CD4-positive, alpha-beta T cell treated with Interleukin-6 at 100 ng/mL for 8 hours (primary cell): Measurements from ENCODE around the gene IRF2BP2.
A peak's percentile ranks its signal among the peaks of the same experiment; 100 is the strongest.

Source experiments
- DNase-seq: peaks from one replicate; pipeline ENCODE4 v3.0.0-alpha.2; 2020; ENCODE audit warnings: mixed read lengths, low spot score

The IRF2BP2 gene

DNA sequence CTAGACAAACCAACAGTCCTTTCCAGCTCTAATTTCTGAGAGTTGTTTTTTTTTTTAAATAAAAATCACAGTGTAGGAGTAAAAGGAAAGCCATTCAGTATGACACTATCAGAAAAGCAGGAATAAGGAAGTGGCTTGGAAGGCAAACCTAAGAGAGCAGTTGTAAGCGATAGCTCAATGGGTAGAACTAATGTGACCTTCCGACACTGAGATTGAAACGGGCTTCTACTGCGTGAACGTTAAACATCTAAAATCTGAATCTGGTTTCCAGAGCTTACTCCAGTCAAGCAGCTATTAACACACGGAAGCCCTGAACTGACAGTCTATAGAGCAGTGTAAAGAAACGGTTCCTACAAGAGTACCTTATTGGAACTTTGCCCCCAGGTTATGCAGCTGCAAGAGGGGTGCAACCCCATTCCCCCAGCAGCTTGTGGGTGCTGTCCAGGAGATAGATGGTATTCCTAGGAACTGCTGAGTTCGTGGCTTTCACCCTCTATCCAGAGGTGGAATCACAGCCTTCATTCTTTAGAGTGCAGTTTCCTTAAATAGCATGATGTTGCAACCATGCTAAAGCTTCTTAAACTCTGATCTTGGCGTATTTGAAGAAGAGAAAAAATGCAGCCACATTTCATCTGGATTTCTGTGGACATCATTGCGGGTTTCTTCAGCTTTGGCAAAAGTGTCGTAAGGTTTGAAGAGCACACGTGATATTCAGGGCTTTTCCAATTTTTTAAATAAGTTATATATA, 3.3 kb upstream of the IRF2BP2 start:
- DNase-seq = no peak

GRCh38 chr1:234612352-234613127, 2.6 kb upstream of the IRF2BP2 start:
- DNase-seq = peak; percentile 84

DNA sequence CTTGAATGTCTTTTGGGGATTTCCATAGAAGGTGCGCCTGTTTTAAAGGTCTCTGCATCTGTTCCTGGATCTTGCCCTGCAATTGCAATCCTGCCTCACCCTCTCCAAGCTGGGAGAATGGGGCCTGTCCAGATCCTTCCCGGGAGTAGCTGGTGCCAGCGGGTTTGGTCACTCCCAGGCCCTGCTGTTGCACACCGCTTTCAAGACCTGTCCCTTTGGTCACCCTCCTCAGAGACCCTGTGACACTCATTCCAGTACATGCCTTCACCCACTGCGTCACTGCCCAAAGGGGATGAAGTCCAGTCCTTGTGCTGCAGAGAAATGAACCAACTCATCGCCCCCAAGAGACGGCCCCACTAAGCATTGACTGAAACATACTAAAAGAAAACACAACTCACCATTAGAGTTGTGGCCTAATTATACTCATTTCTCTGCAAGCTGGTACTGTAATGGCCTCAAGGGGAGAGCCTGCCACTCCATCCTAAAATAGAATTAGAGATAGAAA, 1.9 kb upstream of the IRF2BP2 start:
- no peak for DNase-seq

DNA sequence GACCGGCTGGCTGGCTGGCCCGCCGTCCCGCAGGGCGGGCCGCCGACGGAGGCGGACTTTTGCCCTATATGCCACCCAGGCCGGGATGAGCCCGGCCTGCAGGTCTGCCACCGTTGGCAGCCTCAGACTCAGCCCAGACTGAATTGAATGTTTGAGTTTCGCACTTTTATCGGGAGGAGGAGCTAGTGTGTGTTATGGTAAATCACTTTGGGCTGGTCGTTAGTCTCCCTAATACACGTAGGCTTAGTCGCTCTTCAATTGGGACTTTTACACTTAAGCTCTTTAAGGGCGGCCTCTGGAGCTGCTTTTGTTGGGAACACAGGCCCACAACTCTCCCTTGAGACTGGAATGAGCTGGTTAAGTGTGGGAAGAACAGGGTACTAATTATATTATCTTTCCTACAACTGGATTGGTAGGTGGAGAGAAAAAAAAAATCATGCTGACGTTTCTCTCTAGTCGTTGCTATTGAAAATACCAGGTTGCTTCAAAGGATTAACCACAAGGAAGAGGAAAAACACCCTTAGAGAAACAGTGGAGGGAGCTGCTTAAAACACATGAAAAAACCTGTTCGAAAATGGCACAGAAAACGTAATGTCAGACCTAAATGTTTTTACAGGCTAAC, 1.4 kb upstream of the IRF2BP2 start:
- DNase-seq = peak; percentile 80

GRCh38 chr1:234610666-234611224, 767 bp upstream of the IRF2BP2 start:
- peak; percentile 90 for DNase-seq

DNA sequence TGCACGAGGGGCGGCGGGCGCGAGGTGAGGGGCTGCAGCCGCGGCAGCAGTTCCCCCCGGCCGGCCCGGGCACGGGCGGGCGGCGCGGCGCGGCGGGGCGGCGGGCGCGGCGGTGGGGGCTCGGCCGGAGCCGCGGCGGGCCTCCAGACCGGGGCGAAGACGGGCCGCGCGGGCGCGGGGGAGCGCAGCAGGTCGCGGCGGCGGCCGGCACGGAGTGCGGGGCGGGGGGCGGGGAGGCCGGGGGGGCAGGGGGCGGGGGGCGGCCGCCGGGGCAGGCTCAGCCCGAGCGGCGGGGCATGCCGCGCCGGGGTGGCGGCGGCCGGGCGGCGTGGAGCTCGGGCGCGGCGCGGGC, 311 bp downstream of the IRF2BP2 start:
- DNase-seq = no peak

DNA sequence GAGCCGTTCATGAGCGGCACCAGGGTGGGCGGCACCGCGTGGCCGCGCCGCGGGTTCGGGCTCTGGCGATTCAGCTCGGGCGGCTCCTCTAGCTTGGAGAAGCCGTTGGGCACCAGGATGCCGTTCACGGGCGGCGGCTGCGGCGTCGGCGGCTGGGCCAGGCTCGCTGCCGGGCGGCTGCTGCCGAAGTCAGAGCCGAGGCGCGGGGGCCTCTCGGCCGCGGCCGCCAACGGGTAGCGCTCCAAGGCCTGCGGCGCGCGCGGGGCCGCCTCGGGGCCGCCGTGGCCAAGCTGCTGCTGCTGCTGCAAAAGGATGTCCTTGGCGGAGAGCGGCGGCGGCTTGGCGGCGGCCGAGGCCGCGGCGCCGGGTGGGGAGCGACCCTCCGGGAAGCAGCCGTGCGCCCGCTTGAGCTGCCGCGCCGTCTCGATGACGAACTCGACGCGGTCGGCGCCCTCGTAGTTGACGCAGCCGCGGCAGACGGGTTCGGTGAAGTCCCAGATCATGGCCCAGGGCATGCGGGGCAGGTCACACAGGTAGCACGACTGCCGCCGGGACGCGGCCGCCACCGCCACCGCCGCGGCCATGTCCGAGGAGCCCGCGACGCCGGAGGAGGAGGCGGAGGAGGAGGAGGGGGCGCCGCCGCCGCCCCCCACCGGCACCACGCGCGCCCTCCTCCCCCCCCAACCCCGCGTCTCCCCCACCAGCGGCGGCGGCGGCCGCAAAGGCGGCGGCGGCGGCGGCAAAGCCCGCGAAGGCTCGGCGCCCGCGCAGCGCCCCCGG, 877 bp downstream of the IRF2BP2 start:
- peak; percentile 53 for DNase-seq

DNA sequence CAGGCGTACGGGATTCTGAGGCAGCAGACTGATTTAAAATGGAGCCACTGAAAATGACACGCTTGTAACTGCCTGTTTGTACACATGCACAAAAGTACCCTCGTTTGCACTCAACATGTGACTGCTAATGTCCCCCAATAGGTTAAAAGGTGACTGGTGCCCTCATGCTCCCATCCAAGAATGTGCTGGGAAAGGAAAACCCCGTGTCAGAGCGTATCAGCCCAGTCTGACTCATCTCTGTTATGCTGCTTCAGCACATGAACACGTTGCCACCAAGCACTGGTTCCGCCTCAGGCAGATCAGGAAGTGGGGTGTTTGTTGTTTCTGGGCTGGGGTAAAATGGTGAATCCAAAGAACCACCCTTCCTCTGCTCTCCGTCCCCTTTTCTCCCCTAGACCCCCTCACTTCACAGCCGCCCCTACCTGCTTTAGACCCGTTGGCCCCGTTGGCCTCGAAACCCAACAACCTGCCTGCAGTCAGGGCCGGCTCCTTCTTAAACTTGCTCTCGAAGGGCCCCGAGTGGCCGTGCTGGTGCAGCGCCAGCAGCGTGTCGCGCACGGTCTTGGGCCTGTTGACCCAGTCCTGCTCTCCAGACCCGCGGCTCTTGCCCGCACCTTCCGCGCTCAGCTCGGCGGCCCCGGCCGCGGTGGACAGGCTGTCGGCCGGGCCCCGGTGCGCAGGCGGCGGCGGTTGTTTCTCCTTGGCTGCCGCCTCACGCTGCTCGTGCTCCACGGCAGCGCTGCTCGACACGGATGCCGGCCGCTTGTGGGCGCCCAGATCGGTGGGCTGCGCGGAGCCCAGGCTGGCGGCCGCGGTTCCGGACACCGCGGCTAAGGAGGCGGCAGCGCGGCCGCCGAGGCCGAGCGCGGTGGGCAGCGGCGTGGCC, 1.7 kb downstream of the IRF2BP2 start:
- DNase-seq = peak; percentile 87

DNA sequence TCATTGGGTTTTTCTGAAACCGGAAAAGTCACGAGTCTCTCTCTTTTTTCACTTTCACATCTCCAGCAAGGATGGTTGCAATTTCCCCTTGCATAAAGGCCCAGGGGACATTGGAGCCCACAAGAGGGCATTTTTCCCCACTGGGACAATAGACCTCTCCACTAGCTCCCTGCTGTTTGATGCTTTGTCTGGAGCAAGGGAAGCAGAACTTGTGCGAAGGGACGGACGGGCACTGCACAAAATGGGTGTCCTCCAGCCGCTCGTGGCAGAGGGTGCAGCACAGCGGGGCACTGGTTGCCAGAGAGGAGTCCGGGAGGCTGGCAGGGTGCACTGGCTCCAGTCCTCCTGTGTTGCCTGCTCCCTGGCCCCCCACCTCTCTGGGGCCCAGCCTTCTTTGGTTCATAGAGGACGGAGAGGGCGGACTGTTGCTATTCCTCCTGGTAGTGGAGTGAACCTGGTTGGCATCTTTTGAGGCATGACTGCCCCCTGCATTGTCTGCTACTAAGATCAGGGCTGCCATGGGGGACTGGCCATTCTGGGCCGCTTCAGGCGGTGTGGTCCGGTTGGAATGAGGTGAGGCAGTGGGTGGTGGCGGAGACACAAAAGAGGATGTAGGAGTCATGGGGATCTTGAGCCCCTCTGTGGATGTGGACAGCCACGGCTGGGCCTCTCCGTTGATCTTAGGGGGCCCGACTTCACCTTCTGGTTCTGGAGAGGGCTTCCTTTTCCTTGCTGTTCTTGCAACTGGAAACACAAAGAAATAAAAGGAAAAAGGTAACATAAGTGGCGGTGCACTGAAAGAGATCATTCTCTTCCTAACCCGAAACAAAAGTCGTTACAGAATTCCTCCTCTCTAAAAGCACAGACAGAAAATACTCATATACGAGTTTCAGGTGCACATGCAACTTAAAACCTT, 2.6 kb downstream of the IRF2BP2 start:
- DNase-seq = peak; percentile 13

- no peak for DNase-seq
Observed at GRCh38 chr1:234606784-234607108, 3.2 kb downstream of the IRF2BP2 start.

- DNase-seq = peak; percentile 52
Observed at GRCh38 chr1:234605983-234606783, 3.8 kb downstream of the IRF2BP2 start.

GRCh38 chr1:234605399-234605982, 4.5 kb downstream of the IRF2BP2 start:
- no peak for DNase-seq

GRCh38 chr1:234604495-234605398, 5.2 kb downstream of the IRF2BP2 start:
- no peak for DNase-seq

DNA sequence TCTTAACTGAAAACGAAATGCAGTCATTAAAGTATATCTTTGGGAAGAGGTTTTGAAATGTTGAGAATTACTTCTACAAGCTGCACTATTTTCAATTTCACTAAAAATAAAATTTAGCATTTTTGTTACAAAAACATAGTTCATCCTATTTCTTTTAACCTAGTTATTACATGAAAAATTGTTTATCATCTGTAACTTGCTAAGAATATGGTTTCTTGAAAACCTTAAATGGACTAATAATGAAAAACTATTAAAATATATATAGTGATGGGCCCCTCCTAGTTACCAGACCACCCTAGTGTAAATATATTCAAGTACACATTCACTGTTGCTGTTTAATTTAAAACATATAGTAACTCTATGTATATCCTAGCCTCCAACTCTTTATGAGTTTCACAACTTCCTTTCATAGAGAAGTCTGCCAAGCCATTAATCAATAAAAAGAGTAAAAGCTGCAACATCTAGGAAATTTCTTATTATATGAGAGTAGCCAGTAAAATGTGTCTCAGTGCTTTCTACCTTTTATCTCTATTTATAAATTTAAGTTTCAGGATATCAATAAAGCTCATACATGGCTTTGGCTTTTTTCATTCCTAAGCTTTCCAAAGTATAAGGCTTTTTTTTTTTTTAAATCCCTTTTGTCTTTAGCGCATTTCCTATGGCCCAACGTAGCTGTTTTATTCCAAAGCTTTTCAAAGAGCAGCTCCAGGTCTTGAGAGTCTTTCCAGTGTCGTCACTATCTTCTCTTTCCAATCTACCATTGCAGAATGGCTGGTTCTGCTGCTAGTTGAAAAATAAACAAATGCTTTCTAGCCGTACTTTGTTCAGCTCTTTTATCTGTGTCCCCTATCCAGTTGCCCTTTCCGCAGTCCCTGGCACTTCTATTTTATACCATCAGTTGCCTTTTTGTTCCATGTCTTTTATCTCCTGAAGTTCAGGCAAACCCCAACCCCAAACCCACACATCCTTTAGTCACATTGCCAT, 6.5 kb downstream of the IRF2BP2 start:
- no peak for DNase-seq

GRCh38 chr1:234602334-234603220, 7.4 kb downstream of the IRF2BP2 start:
- DNase-seq = peak; percentile 33
